HG03097 (cell line): Measurements from ENCODE around the gene NKPD1.

Source experiments
- ATAC-seq: cut with Tn5 transposase; IDR thresholded peaks from one replicate; pipeline ENCODE4 v1.9.1; 2021; ENCODE audit not compliant: unreplicated experiment, low FRiP score

NKPD1 gene

GRCh38 chr19:45141203-45141900 lies 19.4 kb downstream of the NKPD1 start:
- no peak for ATAC-seq

- no peak for ATAC-seq
These were observed 20.2 kb downstream of the NKPD1 start for GRCh38 chr19:45140533-45140932.

GRCh38 chr19:45140144-45140503 lies 20.7 kb downstream of the NKPD1 start:
- ATAC-seq: no peak

GRCh38 chr19:45139286-45140143 lies 21.3 kb downstream of the NKPD1 start:
- ATAC-seq: no peak

GRCh38 chr19:45138303-45138751 lies 22.5 kb downstream of the NKPD1 start:
- no peak for ATAC-seq

- ATAC-seq: no peak
These were observed 23.5 kb downstream of the NKPD1 start for GRCh38 chr19:45137179-45137761.

GRCh38 chr19:45136507-45137178 lies 24.1 kb downstream of the NKPD1 start:
- no peak for ATAC-seq

- ATAC-seq: no peak
These were observed 25.5 kb downstream of the NKPD1 start for GRCh38 chr19:45135176-45135885.

- ATAC-seq: no peak
These were observed 27.1 kb downstream of the NKPD1 start for GRCh38 chr19:45133661-45134060.

- no peak for ATAC-seq
These were observed 29.7 kb downstream of the NKPD1 start for GRCh38 chr19:45130888-45131615.

GRCh38 chr19:45130236-45130635 lies 30.5 kb downstream of the NKPD1 start:
- no peak for ATAC-seq

- ATAC-seq: no peak
These were observed 32.0 kb downstream of the NKPD1 start for GRCh38 chr19:45128806-45129205.

GRCh38 chr19:45128146-45128545 lies 32.6 kb downstream of the NKPD1 start:
- no peak for ATAC-seq

- no peak for ATAC-seq
These were observed 34.1 kb downstream of the NKPD1 start for GRCh38 chr19:45126654-45127053.

- ATAC-seq: peak; percentile 46
These were observed 34.7 kb downstream of the NKPD1 start for GRCh38 chr19:45125975-45126493.

- no peak for ATAC-seq
These were observed 35.4 kb downstream of the NKPD1 start for GRCh38 chr19:45125360-45125759.

GRCh38 chr19:45124021-45124420 lies 36.8 kb downstream of the NKPD1 start:
- no peak for ATAC-seq

- ATAC-seq: no peak
These were observed 37.3 kb downstream of the NKPD1 start for GRCh38 chr19:45123440-45123850.

- no peak for ATAC-seq
These were observed 38.0 kb downstream of the NKPD1 start for GRCh38 chr19:45122832-45123231.
